GM12874 (cell line): ENCODE data around the gene CELF1.

Source experiments
- TF ChIP-seq, protein P1 (sequence below): IDR thresholded peaks from 2 replicates; pipeline ENCODE4 v1.5.1; 2011; ENCODE audit warnings: low read depth, mild to moderate bottlenecking, control low read depth, low read length, moderate library complexity; ENCODE audit not compliant: insufficient read depth

CELF1 gene

DNA sequence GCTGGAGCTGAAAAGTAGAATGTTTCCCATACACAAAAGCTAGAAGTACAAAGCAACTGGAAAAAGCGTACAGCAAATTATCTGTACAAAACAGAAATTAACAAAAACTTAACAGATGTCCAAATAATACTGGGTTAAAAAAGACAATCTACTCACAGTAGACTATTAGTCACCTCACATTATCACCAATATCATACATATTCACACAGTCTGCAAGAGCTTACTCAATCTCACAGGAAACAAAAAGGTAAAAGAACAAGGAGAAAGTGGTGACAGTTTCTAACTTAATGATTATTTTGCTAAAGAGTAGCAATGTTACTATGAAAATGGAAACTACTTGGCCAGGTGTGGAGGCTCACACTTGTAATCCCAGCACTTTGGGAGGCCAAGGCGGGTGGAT, 11.9 kb downstream of the CELF1 start:
- TF ChIP-seq, protein P1, sequence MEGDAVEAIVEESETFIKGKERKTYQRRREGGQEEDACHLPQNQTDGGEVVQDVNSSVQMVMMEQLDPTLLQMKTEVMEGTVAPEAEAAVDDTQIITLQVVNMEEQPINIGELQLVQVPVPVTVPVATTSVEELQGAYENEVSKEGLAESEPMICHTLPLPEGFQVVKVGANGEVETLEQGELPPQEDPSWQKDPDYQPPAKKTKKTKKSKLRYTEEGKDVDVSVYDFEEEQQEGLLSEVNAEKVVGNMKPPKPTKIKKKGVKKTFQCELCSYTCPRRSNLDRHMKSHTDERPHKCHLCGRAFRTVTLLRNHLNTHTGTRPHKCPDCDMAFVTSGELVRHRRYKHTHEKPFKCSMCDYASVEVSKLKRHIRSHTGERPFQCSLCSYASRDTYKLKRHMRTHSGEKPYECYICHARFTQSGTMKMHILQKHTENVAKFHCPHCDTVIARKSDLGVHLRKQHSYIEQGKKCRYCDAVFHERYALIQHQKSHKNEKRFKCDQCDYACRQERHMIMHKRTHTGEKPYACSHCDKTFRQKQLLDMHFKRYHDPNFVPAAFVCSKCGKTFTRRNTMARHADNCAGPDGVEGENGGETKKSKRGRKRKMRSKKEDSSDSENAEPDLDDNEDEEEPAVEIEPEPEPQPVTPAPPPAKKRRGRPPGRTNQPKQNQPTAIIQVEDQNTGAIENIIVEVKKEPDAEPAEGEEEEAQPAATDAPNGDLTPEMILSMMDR = no peak

GRCh38 chr11:47539681-47540039, 13.3 kb downstream of the CELF1 start:
- TF ChIP-seq, protein P1 = no peak

GRCh38 chr11:47538741-47539565, 14.0 kb downstream of the CELF1 start:
- TF ChIP-seq, protein P1 = no peak

DNA sequence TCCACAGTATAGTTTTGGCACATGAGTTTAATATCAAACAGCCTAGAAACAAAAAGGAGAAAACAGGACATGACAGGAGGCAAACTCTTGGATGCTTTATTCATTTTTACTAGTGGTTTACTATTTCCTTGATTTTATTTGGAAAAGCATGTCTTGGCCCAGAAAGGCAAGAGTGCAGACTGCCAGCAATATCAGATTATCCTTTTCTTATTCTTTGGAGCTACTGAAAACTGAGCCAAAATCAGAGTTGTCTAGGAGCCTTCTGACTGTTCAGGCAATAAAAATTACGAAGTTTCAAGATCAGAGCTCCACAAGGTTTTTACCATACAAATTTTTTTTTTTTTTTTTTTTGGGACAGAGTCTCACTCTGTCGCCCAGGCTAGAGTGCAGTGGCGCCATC, 16.0 kb downstream of the CELF1 start:
- TF ChIP-seq, protein P1 = no peak

DNA sequence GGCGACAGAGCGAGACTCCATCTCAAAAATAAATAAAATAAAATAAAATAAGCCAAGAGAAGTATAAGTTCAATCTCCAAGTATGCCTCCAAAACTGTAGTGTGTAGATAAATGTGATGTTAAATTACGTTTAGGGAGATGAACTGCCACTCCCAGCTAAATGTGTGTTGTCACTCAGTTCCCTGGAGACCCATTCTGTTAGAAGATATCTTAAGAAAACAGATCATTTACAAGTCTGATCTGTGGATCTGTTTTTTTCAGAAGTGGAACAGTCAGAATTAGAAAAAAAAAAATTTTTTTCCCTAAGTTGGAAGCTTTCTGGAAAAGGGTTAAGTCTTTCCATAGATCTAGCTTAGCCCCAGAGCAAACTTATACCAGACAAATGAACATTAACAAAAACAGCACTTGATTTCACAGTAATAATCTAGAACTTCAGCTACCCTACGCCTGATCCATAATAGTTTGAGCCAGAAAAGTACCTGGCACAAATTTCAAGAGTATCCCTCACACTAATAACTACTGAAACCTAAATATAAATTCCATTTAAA, 18.2 kb downstream of the CELF1 start:
- TF ChIP-seq, protein P1 = no peak

- TF ChIP-seq, protein P1 = no peak
Measured at GRCh38 chr11:47533690-47534151, 19.2 kb downstream of the CELF1 start.

DNA sequence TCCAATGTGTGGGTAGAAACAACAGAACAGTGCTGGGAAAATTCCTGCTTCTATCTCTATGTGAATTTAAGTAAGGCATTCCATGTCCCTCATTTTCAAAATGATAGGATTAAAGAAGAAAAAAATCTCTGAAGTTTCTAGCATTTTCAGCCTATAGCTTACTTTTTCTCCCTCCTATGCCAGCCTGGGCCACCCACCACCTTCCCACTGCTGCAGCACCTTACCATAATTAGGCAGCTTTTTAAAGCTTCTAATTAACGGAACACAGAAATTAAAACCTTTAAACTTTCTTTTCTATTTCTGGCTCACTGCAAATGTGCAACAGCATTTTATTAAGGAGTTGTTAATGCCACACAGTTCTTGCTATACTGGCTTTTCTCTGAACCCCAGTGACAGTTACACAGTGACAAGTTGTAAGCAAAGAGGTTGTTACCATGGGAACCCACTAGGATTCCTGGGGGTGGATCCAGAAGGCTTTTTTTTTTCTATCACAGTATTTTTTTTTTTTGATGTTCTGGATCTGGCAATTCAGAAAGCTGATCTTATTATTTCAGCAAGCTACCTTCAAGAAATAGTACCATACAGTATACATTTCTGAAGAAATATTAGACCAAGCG, 20.2 kb downstream of the CELF1 start:
- TF ChIP-seq, protein P1 = no peak
